ENCODE results near the gene EXT2.
A peak's percentile ranks its signal among the peaks of the same experiment; 100 is the strongest.

DNA sequence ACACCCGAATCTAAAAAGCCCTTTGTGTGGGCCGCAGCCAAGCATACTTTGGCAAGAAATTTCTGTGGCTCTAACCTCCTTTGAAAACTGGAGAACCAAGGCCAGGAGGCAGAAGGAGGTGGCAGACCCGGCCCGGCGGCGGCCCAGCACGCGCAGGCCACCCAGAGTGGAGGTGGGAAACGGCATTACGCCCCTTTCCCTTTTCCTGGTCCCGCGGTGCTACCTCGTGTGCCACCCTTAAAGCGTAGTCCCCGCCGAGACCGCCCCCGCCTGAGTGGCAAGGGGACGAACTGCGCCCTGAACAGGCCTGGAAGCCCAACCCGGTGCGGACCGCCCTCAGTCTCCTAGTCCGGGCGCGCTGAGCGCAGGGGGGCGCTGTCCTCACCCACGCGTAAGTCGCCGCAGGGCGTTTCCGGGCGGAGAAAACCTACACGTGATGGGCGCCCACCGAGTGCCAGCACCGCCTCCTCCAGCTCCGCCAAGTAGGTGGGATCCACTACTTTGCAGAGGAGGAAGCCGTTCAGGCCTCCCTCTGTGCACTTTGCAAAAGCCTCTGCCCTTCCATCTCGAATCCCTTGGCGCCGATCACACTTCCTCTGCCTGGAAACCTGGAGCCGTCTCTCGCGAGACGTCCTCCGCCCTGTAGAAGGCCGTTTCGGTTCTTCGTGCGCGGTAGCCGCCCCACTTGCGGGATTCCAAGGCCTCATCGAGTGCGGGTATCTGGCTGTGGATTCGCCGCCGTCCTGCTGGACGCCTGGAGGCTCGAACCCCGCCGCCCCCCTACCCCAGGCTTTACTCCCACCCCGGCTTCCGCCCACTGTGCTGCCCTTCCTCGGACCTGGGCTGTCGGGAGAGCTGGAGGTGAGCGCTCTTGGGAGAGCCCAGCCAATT is 29.4 kb upstream of the EXT2 start, which contains the start of gene ACCS:
- peak; percentile 39 to 53 for TF ChIP-seq POLR2A (IDR thresholded peaks at IDR 0.05)
- TF ChIP-seq, protein P1, sequence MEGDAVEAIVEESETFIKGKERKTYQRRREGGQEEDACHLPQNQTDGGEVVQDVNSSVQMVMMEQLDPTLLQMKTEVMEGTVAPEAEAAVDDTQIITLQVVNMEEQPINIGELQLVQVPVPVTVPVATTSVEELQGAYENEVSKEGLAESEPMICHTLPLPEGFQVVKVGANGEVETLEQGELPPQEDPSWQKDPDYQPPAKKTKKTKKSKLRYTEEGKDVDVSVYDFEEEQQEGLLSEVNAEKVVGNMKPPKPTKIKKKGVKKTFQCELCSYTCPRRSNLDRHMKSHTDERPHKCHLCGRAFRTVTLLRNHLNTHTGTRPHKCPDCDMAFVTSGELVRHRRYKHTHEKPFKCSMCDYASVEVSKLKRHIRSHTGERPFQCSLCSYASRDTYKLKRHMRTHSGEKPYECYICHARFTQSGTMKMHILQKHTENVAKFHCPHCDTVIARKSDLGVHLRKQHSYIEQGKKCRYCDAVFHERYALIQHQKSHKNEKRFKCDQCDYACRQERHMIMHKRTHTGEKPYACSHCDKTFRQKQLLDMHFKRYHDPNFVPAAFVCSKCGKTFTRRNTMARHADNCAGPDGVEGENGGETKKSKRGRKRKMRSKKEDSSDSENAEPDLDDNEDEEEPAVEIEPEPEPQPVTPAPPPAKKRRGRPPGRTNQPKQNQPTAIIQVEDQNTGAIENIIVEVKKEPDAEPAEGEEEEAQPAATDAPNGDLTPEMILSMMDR (IDR thresholded peaks at IDR 0.05 in 4 of 5, conservative IDR thresholded peaks at IDR 0.05 in 1 of 5), result peak; percentile 47 to 86 (median 67)
